ENCODE data around the gene SPIRE2.
"Not testable (repeated sequence)": the region's sequence is repeated elsewhere in the genome, so short reads cannot be mapped to it uniquely, and the experiment has no call there.

Gene SPIRE2, protein sequence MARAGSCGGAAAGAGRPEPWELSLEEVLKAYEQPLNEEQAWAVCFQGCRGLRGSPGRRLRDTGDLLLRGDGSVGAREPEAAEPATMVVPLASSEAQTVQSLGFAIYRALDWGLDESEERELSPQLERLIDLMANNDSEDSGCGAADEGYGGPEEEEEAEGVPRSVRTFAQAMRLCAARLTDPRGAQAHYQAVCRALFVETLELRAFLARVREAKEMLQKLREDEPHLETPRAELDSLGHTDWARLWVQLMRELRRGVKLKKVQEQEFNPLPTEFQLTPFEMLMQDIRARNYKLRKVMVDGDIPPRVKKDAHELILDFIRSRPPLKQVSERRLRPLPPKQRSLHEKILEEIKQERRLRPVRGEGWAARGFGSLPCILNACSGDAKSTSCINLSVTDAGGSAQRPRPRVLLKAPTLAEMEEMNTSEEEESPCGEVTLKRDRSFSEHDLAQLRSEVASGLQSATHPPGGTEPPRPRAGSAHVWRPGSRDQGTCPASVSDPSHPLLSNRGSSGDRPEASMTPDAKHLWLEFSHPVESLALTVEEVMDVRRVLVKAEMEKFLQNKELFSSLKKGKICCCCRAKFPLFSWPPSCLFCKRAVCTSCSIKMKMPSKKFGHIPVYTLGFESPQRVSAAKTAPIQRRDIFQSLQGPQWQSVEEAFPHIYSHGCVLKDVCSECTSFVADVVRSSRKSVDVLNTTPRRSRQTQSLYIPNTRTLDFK

DNA sequence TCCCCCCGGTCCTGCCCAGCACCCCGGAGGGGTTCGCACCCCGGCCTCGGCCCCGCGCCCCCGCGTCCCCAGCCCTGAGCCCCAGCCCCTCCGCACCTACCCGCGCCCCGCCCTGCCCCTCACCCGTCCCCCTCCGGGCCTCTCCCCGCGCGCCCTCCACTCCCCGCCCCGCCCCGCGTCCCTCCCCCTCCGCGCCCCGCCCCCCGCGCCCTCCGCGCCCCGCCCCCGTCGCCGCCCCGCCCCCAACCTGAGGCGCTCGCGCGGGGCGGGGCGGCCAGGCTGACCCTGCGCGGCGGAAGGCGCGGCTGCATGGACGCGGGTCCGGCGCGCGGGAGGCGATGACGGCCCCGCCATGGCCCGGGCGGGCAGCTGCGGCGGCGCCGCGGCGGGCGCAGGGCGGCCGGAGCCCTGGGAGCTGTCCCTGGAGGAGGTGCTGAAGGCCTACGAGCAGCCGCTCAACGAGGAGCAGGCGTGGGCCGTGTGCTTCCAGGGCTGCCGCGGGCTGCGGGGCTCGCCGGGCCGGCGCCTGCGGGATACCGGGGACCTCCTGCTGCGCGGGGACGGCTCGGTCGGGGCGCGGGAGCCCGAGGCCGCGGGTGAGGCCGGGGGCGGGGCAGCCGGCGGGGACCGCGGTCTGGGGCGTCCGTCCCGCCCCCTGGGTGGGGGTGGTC lies at the start of gene SPIRE2:
SPIRE2 (plus strand) TSS at position 277 of the 671 bp plus-strand sequence; CDS start at position 353, 76 bp downstream.
- DNase-seq (ENCODE audit: low read depth, low spot score): no peak

DNA sequence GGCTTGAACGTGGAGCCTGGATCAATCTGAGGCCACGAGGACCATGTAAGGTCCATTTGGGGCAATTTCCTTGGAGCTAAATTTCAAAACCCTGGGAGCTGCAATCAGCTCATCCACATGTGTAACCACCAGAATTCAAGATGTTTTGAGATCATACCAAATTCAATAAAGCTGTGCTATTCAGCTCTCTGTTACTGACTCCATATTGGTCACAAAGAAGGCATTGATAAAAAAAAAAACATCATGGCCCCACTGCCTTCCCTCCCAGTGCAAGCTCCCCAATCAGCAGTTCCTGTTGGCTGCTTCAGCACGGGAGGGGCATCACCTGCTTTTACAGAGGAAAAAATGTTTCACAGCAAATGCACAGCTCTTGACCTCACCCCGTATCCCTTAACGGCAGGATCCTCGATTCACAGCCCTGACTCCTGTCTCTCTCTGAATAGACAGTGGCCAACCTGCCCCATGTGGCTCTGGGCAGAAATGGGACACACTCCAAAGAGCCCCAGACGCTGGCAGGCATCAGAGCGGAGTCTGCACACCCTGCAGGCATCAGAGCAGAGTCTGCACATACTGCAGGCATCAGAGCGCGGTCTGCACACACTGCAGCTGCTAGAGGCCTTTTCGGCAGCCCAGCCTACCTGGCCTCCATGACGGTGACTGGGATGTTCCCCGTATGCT lies 48.9 kb upstream of the SPIRE2 start:
- DNase-seq (ENCODE audit: low read depth, low spot score): no peak

DNA sequence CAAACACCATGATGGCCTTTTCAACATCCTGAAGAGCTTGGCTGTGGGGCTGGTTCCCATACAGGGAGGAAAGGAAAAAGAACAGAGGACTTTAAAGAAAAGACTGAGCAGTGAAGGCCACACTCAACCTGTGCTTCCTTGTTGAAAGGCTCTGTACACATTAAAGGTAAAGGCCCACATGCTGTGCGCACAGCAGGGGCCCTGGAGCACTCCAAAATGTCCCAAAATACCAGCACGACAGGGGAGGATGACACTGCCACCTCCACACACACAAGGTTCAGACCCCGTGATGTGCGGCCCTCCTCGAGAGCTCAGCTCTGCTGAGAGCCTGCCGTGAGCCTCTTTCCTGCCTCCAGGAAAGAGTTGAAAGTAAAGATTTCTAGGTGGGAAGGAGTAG lies 48.4 kb upstream of the SPIRE2 start:
- DNase-seq (ENCODE audit: low read depth, low spot score): no peak

DNA sequence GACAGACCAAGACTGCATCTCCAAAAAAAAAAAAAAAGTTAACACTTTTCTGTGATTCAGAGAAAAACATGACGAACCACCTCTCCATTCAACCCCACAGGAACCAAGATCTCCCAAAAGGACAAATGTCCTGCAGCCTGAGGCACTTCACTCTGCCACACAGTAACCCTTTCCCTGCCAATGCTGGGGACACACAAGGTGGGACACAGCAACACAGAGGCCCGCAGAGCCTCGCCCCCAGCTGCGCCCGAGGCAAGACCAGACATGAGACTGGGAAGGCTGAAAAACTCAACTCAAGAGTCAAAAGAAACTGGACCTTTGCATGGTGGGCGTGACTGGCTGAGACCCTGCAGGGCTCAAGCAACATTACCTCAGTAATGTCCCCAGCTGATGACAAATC lies 45.8 kb upstream of the SPIRE2 start:
- DNase-seq (ENCODE audit: low read depth, low spot score): no peak

DNA sequence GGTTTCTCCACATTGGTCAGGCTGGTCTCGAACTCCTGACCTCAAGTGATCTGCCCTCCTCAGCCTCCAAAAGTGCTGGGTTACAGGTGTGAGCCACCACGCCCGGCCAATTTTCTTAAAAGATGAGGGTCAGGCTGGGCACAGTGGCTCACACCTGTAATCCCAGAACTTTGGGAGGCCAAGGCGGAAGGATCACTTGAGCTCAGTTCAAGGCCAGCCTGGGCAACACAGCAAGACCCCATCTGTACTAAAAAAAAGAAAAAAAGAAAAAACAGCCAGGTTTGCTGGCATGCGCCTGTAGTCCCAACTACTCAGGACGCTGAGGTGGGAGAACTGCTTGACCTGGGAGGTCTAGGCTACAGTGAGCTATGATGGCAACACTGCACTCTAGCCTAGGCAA lies 44.3 kb upstream of the SPIRE2 start:
- DNase-seq (ENCODE audit: low read depth, low spot score): not testable (repeated sequence)

DNA sequence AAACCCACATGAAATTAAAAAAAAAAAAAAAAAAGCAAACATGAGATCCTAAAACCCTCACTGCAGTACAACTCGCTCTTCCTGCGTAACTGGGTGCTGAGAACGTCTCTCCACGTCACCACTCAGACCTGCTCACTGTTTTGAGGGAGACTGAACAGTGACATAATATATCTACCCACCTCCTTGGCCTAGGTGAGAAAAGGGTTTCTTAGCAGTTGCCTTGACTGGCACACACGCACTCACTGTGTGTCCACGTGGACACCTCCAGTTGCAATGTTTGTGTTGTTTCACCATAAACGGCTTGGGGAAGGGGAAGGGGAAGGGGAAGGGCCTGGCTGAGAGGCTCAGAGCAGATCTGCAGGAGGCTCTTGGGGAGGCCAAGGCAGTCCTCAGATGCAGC lies 43.9 kb upstream of the SPIRE2 start:
- no peak for DNase-seq (ENCODE audit: low read depth, low spot score)

DNA sequence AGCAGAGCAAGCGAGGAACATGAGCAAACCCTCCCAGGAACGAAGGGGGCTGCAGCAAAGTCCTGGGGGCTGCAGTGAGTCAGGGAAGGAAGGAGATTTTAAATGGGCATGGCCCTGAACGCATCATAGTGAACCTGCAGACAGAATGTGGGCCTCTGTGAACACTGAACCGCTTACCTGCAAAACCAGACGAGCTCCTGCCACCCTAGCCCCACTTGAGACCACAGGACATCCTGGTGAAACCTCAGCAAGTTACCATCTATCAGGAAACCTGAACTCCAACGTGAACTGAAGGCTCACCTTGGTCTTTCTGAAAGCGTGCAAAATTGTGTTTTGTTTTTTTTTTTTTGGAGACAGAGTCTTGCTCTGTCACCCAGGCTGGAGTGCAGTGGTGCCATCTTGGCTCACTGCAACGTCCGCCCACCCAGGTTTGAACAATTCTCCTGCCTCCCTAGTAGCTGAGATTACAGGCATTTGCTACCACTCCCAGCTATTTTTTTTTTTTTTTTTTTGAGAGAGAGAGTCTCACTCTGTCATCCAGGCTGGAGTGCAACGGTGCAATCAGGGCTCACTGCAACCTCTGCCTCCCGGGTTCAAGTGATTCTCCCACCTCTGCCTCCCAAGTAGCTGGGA lies 42.6 kb upstream of the SPIRE2 start:
- no peak for DNase-seq (ENCODE audit: low read depth, low spot score)

DNA sequence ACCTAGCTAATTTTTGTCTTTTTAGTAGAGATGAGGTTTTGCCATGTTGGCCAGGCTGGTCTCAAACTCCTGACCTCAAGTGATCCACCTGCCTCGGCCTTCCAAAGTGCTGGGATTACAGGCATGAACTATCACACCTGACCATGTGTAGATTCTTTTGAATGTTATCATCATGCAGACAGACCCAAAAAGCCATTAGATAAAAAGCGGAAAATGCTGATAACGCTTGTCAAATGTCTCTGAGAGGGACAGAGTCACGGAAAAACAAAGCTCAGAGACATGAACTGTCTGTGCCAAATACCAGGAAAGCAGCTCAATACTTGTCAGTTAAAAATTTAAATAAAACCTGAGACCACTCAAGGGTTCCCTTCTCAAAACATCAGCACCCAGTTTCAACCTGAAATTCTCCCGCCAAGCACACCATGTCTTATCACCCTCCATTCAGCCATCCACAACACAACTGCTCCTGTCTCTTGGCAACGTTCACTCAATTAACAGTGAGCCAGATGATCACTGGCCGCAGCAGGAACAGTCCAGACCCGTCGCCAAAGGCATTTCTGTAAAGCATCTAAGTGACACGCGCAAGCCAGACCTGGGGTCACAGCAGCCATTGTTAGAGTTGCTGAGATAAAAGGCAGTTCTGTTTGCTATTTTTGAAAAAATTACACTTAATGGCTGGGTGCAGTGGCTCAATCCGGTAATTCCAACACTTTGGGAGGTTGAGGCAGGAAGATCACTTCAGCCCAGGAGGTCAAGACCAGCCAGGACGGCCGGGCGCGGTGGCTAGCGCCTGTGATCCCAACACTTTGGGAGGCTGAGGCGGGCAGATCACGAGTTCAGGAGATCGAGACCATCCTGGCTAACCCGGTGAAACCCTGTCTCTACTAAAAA lies 41.6 kb upstream of the SPIRE2 start:
- no peak for DNase-seq (ENCODE audit: low read depth, low spot score)

DNA sequence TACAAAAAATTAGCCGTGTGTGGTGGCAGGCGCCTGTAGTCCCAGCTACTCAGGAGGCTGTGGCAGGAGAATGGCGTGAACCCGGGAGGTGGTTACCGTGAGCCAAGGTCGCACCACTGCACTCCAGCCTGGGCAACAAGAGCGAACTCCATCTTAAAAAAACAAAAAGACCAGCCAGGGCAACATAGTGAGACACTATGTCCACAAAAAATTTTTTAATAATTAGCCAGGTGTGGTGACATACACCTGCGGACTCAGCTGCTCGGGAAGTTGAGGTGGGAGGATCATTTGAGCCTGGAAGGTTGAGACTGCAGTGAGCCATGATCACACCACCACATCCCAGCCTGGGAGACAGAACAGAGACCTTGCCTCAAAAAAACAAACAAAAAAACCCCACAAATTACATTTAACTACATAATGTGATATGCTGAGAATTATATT lies 40.9 kb upstream of the SPIRE2 start:
- no peak for DNase-seq (ENCODE audit: low read depth, low spot score)

DNA sequence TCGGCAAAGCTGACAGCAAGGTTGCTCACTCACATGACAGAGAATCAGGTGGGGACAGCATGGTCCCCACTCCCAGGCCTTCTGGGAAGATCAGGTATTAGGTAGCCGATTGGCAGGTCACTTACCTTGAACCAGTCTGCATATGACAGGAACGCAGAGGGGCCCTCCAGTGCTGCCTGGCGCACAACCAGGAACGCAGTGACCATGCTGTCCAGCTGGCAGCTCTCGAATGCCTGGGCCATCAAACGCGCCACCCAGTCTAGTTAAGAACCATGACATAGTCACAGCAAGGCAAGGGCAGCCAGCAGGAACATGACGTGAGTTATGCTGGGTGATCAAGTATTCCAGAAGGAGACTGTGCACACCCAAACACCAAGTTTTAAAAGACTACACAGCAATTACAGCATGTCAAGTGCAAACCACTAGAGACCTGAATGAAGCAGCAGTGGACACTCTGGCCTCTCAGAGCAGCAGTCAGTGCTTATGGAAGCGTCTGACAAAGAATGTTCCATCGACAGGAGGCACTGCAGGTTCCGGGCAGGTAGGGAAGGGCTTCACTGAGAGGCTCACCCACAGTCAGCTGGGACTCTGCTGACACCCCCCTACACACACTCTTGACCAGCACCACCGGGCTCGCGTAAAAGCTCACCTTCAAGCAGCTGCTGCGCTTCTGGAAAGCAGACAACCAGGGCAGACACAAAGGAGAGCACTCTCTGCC lies 36.8 kb upstream of the SPIRE2 start:
- no peak for DNase-seq (ENCODE audit: low read depth, low spot score)

DNA sequence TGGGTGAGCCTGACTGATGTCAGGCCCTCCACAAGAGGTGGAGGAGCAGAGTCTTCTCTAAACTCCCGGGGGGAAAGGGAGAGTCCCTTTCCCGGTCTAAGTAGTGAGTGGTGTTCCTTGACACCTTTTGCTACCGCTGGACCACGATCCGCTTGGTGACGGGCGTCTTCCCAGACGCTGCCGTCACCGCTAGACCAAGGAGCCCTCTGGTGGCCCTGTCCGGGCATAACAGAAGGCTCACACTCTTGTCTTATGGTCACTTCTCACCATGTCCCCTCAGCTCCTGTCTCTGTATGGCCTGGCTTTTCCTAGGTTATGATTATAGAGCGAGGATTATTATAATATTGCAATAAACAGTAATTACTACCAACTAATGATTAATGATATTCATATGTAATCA lies 35.2 kb upstream of the SPIRE2 start:
- DNase-seq (ENCODE audit: low read depth, low spot score): peak; percentile 26

DNA sequence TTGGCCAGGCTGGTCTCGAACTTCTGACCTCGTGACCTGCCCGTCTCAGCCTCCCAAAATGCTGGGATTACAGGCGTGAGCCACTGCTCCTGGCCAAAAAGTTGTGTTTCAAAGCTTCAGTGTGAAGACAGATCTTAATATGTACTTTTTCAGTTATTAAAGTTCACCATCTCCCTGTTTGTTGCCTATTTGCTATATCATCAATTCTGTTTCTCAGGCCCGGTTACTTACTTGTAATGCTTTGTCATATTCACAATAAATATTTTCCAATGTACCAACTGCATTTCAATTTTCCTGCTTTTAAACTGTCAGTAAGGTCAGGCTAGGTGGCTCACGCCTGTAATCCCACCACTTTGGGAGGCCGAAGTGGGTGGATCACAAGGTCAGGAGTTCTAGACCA lies 34.3 kb upstream of the SPIRE2 start:
- DNase-seq (ENCODE audit: low read depth, low spot score): no peak

DNA sequence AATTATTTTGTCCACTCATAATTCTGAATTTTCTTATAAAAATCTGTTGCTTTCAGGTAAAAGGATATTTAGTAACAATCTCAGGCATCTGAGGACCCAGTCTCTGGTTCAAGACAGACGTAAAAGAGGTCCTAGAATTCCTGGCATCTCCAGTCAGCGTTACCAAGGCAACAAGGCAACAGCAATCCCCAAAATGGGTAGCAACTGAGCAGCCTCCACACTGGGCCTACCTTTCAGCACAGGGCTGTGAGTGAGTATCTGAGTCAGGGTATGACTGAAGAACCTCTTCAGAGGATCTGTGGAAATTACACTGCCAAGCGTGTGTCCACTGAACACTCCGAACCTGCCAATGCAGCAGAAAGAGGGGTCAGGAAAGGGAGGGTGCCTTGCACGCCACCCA lies 32.6 kb upstream of the SPIRE2 start:
- no peak for DNase-seq (ENCODE audit: low read depth, low spot score)

DNA sequence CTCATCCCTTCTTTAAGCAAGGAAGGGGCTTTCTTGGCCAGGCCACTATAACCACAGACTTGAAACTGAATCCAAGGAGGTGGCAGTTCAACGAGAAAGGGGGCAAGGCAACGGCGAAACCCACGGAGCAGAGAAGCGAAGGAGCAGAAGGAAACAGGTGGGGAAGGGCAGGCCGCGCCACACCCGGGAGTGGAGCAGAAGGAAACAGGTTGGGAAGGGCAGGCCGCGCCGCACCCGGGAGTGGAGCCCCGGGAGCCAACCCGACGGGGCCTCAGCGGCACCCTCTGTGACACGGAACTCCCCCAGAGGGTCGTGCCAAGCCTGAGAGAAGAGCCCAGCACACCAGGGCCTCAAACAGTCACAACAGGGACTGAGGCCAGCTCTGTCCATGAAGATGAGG lies 32.2 kb upstream of the SPIRE2 start:
- DNase-seq (ENCODE audit: low read depth, low spot score): no peak

DNA sequence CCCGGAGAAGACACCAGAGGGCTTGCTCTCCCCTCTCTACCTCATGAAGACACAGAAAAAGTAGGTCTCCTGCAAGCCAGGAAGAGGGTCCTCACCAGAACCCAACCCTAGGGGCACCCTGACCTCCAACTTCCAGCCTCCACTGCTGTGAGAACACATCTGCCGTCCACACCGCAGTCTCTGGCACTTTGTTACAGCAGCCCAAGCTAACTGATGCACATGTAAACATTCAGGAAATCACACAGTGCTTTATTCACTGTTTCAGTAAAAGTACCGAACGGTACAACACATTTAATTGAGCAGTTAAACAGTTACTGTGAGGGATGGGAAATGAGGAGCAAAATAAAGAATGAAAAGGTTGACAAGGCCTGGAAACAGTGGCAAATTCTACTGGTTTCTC lies 30.1 kb upstream of the SPIRE2 start:
- DNase-seq (ENCODE audit: low read depth, low spot score): no peak

DNA sequence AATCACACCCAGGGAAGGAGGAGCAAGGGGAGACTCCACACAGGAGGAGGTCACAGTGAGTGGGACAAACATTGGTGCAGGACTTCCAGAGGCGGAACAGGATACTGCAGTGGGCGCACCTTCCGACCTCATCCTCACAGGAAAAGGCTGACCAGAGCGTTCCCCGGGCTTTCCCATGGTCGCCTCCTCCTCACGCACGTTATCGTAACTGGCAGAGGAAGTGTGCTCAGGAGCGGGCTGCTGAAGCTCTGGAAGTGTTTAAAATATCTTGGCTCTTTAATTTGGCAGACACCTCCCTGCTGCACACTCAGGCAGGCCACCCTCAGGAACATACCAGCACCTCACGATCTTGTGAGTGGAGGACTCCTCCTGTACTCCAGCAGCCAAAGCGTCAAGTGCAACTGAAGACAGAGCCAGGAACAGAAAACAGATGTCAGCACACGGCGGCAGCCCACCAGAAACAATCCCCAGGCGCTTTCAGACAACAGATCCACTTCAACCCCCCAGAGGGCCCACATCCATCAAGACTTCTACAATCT lies 29.4 kb upstream of the SPIRE2 start:
- no peak for DNase-seq (ENCODE audit: low read depth, low spot score)

DNA sequence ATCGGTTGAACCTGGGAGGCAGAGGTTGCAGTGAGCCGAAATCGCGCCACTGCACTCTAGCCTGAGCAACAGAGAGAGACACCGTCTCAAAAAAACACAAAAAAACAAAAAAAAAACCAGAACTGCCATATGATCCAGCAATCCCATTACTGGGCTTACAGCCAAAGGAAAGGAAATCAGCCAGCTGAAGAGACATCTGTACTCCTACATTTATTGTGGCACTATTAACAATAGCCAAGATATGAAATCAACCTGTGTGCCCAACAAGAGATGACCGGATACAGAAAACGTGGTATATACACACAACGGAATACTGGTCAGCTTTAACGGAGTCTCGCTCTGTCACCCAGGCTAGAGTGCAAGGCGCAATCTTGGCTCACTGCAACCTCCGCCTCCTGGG lies 26.5 kb upstream of the SPIRE2 start:
- DNase-seq (ENCODE audit: low read depth, low spot score): no peak

DNA sequence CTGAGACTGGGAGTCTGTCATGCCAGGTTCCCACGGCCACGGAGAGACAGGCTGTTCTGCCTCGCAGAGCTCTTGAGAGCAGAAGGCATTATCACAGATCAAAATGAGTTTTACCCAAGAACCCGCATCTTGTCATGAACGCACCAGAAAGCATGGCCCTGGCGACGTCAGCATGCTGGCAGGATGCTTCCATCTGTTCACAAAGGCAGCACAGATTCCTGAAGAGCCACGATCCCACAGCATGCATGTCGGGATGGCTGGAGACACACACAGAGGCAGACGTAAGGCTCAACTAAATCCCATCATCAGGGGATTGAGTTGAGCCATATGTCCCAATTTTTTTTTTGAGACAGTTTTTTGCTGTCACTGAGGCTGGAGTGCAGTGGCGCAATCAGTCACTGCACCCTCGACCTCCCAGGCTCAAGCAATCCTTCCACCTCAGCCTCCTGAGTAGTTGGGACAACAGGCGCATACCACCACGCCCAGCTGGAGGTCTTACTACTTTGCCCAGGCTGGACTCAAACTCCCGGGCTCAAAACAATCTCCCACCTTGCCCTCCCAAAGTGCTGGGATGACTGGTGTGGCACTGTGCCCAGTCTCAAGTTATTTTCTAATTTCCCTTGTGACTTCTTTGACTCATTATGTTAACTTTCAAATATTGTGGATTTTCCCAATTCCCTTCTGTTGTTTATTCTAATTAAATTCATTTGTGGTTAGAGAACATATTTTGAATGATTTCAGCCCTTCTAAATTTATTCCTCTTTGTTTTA lies 23.0 kb upstream of the SPIRE2 start:
- no peak for DNase-seq (ENCODE audit: low read depth, low spot score)

Measured in activated CD4-positive, CD25-positive, alpha-beta regulatory T cell treated with anti-CD3 and anti-CD28 coated beads, Interleukin-2, amount 50 U/mL, for 16 hours (primary cell).